SU-DHL-6 (cell line): ENCODE results near the gene ATP1A3.

Source experiments
- CTCF ChIP-seq: fragments of 200-600 bp; sonication (generic); IDR thresholded peaks from one replicate; pipeline ENCODE4 v1.5.1; 2017; ENCODE audit warnings: antibody characterized with exemption, mild to moderate bottlenecking, low read length, moderate library complexity; ENCODE audit not compliant: insufficient read depth, poor library complexity, severe bottlenecking
- EZH2phosphoT487 ChIP-seq: fragments of 200-600 bp; sonication (generic), shearing (Covaris generic); conservative IDR thresholded peaks from 2 replicates; pipeline ENCODE4 v1.6.1; 2018; ENCODE audit warnings: mild to moderate bottlenecking, antibody characterized with exemption, low read length, moderate library complexity, mixed read lengths

- TF ChIP-seq CTCF (no peak), EZH2phosphoT487 (no peak)
These were observed 53.9 kb downstream of the ATP1A3 start for GRCh38 chr19:41939861-41940730.
